Choroid plexus epithelial cell (primary cell): ENCODE data around the gene TNRC6C.

Source experiments
- DNase-seq: peaks from one replicate; pipeline ENCODE4 v3.0.0-alpha.2; 2010; ENCODE audit warnings: low read depth
- H3K4me3 ChIP-seq: 2 replicates; pipeline ENCODE4 v1.5.1; 2011; ENCODE audit warnings: low read depth, mild to moderate bottlenecking, control low read depth, low read length, moderate library complexity
- CTCF ChIP-seq: conservative IDR thresholded peaks from 2 replicates; pipeline ENCODE4 v1.5.1; 2011; ENCODE audit warnings: low read depth, mild to moderate bottlenecking, control low read depth, inconsistent platforms, low read length, moderate library complexity

Gene TNRC6C

DNA sequence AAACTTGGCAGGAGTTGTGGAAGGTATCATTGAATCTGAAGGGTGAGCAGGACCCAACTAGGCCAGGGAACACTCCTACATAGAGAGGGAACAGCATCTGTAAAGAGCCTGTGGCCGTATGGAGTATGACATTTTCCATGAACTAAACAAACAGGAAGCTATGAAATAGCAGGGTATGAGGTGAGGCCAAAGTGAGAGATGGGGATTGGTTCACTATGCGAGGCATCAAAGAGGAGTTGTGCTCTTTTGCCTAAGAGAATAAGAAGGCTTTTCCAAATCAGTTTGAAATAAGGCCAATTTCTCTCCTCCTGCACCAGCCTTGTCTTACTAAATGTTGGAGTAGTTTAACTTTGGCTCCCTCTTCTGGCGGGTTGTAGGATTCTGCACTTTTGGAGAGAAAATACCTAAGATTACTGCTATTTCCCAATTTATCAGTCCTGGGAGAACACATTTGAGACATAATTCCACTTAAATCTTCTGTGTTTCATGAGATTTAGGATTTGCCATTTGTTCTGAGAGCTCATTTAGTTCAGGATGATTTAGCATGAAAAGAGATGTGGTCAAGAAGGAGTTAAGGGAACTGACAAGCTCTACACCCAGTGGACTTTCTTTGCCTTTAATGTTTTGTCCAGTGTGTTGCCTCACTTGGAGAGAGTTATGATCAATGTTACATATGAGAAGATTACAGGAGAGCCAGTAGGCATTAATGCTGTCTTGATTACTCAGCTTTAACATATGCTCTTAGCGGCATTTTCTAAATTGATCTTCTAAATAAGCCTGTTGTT, 55.4 kb downstream of the TNRC6C start:
- peak; percentile 83 for TF ChIP-seq CTCF
- H3K4me3 ChIP-seq = no peak overlapping the region
- DNase-seq = peak; percentile 88

DNA sequence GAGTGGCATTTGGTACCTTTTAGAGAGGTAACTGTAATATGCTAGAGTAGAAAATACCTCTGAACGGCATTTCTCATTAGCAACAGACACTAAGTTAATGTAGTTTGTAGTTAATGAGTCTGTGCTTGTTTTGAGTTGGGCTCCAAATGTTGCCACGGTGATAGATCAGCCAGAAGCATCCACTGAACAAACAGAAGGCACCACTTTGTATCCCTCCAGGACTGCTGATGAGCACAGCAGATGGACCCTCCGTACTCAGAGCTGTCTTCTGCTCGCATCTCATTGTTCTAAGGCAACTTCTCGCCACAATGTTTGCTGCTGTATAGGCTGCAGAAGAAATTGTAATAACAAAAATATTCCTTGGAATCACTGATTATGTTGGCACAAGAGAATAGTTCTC, 56.1 kb downstream of the TNRC6C start:
- no peak for TF ChIP-seq CTCF
- no peak for DNase-seq

GRCh38 chr17:78016852-78017251, 58.3 kb downstream of the TNRC6C start:
- TF ChIP-seq CTCF = no peak

More for the DNA sequence above, 56.1 kb downstream of the TNRC6C start:
- no peak overlapping the region for H3K4me3 ChIP-seq

DNA sequence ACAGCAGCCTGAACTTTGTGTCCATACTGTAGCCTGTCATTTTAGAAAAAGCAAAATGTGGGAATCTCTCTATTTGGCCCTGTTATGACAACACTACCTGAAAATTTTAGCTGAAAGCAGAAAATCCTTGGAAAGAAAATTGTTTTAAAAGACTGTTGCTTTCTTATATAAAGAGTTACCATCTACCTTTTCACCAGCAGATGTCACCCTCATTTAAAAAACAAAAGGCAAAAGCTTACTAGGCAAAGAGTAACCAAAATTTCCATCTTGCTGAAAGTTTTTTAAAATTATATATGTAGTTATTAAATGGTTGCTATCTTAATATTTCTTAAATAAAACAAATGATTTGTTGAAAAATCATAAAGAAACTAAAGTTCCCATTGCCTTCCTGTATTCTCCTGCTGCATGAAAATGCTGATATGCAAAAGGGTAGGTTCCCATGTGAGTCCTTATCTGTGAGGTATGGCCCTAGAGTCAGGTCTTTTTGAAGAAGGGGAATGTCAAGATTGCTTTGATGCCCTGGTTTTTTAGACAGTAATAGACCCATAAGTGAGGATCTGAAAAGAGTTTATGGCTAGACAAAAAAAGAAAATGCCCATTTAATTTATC, 61.0 kb downstream of the TNRC6C start:
- DNase-seq = peak; percentile 71
- peak; percentile 57 for TF ChIP-seq CTCF
- H3K4me3 ChIP-seq = no peak overlapping the region

More at GRCh38 chr17:78016852-78017251, 58.3 kb downstream of the TNRC6C start:
- DNase-seq = no peak
- H3K4me3 ChIP-seq = no peak overlapping the region

DNA sequence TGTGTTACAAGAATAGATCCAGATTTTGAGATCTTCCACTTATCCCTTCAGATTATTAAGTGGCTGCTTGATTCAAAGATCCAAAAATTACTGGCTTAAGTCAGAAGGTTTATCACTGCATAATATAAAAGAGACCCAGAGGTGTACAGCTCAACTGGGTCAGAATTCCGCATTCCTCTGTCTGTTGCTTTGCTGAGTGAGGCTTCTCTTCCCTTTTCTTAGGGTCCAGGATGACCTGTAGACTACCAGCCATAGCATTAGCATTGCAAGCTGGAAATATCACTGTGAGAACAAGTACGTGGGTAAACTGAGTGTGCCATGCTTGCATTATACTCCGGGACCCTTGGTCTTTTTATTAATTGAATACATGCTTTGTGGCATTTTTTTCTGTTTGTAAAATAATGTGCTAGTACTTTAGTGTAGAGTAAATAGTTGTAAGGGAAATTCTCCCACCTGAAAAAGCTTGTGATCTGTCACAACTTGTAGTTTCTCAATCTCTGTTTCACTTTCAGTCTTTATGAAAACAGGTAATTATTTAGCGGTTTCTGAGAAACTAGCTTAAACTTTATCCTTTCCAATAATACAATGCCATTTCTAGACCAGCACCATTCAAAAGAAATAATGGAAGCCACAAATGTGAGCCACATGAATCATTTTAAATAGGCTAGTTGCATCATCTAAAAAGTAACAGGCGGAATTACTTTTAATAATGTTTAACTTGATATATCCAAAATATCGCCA, 61.6 kb downstream of the TNRC6C start:
- no peak overlapping the region for H3K4me3 ChIP-seq
- no peak for TF ChIP-seq CTCF
- no peak for DNase-seq

DNA sequence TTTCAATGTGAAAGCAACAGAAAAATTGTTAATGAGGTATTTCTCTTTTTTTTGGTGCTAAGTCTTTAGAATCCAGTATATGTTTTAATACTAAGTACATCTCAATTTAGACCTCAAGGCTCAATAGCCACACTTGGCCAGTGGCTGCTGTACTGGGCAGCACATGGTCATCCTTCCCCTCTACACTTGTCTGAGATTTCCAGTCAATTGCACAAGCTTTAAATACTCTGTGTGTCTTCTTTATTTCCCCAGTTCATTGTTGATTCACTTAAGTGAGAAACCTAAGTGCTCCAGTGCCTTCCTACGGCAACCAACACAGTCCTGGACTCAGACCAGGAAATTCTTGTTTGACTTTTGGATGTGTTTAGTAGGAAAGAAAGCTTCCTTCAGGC, 62.2 kb downstream of the TNRC6C start:
- H3K4me3 ChIP-seq = no peak overlapping the region
- DNase-seq = no peak
- no peak for TF ChIP-seq CTCF
